Neuronal stem cell (in vitro differentiated cells): Measurements from ENCODE around the gene PSORS1C2.
A peak's percentile ranks its signal among the peaks of the same experiment; 100 is the strongest.

Experiments used
- DNase-seq: peaks from one replicate; pipeline ENCODE4 v3.0.0-alpha.2; 2013; ENCODE audit warnings: low spot score
- H2AFZ ChIP-seq: one replicate; pipeline ENCODE4 v1.6.1; 2013; ENCODE audit warnings: mild to moderate bottlenecking, low read length, inconsistent platforms
- H2AK5ac ChIP-seq: 2 replicates; pipeline ENCODE4 v1.6.1; 2013; ENCODE audit warnings: low read depth, mild to moderate bottlenecking, inconsistent platforms, low read length, moderate library complexity, mixed read lengths
- H2BK120ac ChIP-seq: 2 replicates; pipeline ENCODE4 v1.6.1; 2013; ENCODE audit warnings: low read depth, mild to moderate bottlenecking, inconsistent platforms, low read length, moderate library complexity, mixed read lengths
- H2BK12ac ChIP-seq: one replicate; pipeline ENCODE4 v1.6.1; 2013; ENCODE audit warnings: low read length, inconsistent platforms
- H2BK15ac ChIP-seq: 2 replicates; pipeline ENCODE4 v1.6.1; 2013; ENCODE audit warnings: mild to moderate bottlenecking, low read length, inconsistent platforms, mixed read lengths
- H2BK5ac ChIP-seq: one replicate; pipeline ENCODE4 v1.6.1; 2013; ENCODE audit warnings: inconsistent platforms, mild to moderate bottlenecking, low read length, moderate library complexity
- H3K14ac ChIP-seq: one replicate; pipeline ENCODE4 v1.6.1; 2013; ENCODE audit warnings: low read length, inconsistent platforms
- H3K18ac ChIP-seq: 2 replicates; pipeline ENCODE4 v1.6.1; 2013; ENCODE audit warnings: low read length, inconsistent platforms
- H3K23ac ChIP-seq: 2 replicates; pipeline ENCODE4 v1.6.1; 2013; ENCODE audit warnings: low read depth, mild to moderate bottlenecking, mixed read lengths, low read length, inconsistent platforms; ENCODE audit not compliant: poor library complexity
- H3K27ac ChIP-seq: replicated peaks from 3 replicates; pipeline ENCODE4 v1.5.1; 2013; ENCODE audit warnings: low read length, inconsistent platforms
- H3K27me3 ChIP-seq, 3 experiments: 2 replicates each; pipeline ENCODE4 v1.6.1; 2013; ENCODE audit warnings: low read length in 3 of 3, mild to moderate bottlenecking in 2 of 3, inconsistent platforms in 1 of 3, low read depth in 1 of 3, mixed read lengths in 1 of 3, moderate library complexity in 1 of 3; ENCODE audit not compliant: control insufficient read depth in 3 of 3, insufficient read depth in 3 of 3
- H3K36me3 ChIP-seq, 2 donors: replicated peaks in 1 of 2; 2 replicates each; pipeline ENCODE4 v1.6.1; 2013; ENCODE audit warnings: low read length in 2 of 2; ENCODE audit not compliant: control insufficient read depth in 2 of 2, insufficient read depth in 2 of 2
- H3K4ac ChIP-seq: 2 replicates; pipeline ENCODE4 v1.6.1; 2013; ENCODE audit warnings: inconsistent platforms, mild to moderate bottlenecking, low read length, moderate library complexity
- H3K4me1 ChIP-seq, 2 donors: 1 replicate in 1 of 2; 2 replicates in 1 of 2; pipeline ENCODE4 v1.6.1; 2013; ENCODE audit warnings: low read length in 2 of 2, low read depth in 1 of 2; ENCODE audit not compliant: control insufficient read depth in 2 of 2, insufficient read depth in 1 of 2
- H3K4me2 ChIP-seq: one replicate; pipeline ENCODE4 v1.6.1; 2013; ENCODE audit warnings: mild to moderate bottlenecking, low read length, inconsistent platforms; ENCODE audit not compliant: insufficient read depth, poor library complexity, severe bottlenecking
- H3K4me3 ChIP-seq, 2 donors: 2 replicates each; pipeline ENCODE4 v1.5.1; 2013; ENCODE audit warnings: low read length in 2 of 2, mild to moderate bottlenecking in 2 of 2, inconsistent platforms in 1 of 2, moderate library complexity in 1 of 2
- H3K79me1 ChIP-seq: one replicate; pipeline ENCODE4 v1.6.1; 2013; ENCODE audit warnings: low read depth, mild to moderate bottlenecking, inconsistent platforms, low read length, moderate library complexity
- H3K9ac ChIP-seq: one replicate; pipeline ENCODE4 v1.6.1; 2013; ENCODE audit warnings: mild to moderate bottlenecking, low read depth, low read length, inconsistent platforms; ENCODE audit not compliant: poor library complexity
- H3K9me3 ChIP-seq, 2 donors: replicated peaks in 1 of 2; 2 replicates each; pipeline versions ENCODE3 to v1.6.1; 2013; ENCODE audit warnings: low read length in 2 of 2, mild to moderate bottlenecking in 2 of 2, inconsistent platforms in 1 of 2, low read depth in 1 of 2, mixed read lengths in 1 of 2, moderate library complexity in 1 of 2; ENCODE audit not compliant: control insufficient read depth in 2 of 2, insufficient read depth in 1 of 2
- H4K8ac ChIP-seq: one replicate; pipeline ENCODE4 v1.6.1; 2013; ENCODE audit warnings: low read depth, mild to moderate bottlenecking, inconsistent platforms, low read length, moderate library complexity
- H4K91ac ChIP-seq: one replicate; pipeline ENCODE4 v1.6.1; 2013; ENCODE audit warnings: low read length, low read depth, mild to moderate bottlenecking, inconsistent platforms; ENCODE audit not compliant: poor library complexity
- WGBS, 2 donors: extraction: QIAGEN DNeasy Blood & Tissue Kit; methylation state at CpG; one replicate each; pipeline ENCODE4 v1.1.7; 2013; ENCODE audit warnings: missing lambda C conversion rate in 2 of 2, mixed read lengths in 1 of 2; ENCODE audit not compliant: insufficient read length in 2 of 2, insufficient replicate concordance in 1 of 2; ENCODE audit errors: extremely low coverage in 2 of 2; 5-methylcytosine and 5-hydroxymethylcytosine counted together

The PSORS1C2 gene

GRCh38 chr6:31139599-31139998 lies 733 bp upstream of the PSORS1C2 start:
- peaks cover 0 to 3% of the 10 kb centered on the region in 2 donors for H3K9me3 ChIP-seq
- no peak overlapping the region for H2BK5ac ChIP-seq
- peak overlapping the region; percentile 72 for H2AFZ ChIP-seq
- H4K91ac ChIP-seq: peak overlapping the region; percentile 62
- peak overlapping the region; percentile 52 for H3K18ac ChIP-seq
- no peak overlapping the region for H2AK5ac ChIP-seq
- H2BK15ac ChIP-seq: no peak overlapping the region
- no peaks in the 10 kb centered on the region for H3K79me1 ChIP-seq
- no peak overlapping the region for H3K4ac ChIP-seq
- H2BK12ac ChIP-seq: no peak overlapping the region
- no CpG with 5 or more reads among the region's 4 CpGs for WGBS, 2 donors
- no peak overlapping the region for H3K27ac ChIP-seq
- no peak overlapping the region for H3K14ac ChIP-seq
- H3K27me3 ChIP-seq: no peaks in the 10 kb centered on the region
- peaks cover 9 to 25% of the 10 kb centered on the region in 2 donors for H3K36me3 ChIP-seq
- no peak overlapping the region for H2BK120ac ChIP-seq
- DNase-seq: no peak
- H3K4me1 ChIP-seq: peaks cover 2 to 13% of the 10 kb centered on the region in 2 donors
- no peak overlapping the region for H3K23ac ChIP-seq
- H3K4me3 ChIP-seq: no peak overlapping the region
- H4K8ac ChIP-seq: no peak overlapping the region
- H3K9ac ChIP-seq: no peak overlapping the region
- H3K4me2 ChIP-seq: no peak overlapping the region

DNA sequence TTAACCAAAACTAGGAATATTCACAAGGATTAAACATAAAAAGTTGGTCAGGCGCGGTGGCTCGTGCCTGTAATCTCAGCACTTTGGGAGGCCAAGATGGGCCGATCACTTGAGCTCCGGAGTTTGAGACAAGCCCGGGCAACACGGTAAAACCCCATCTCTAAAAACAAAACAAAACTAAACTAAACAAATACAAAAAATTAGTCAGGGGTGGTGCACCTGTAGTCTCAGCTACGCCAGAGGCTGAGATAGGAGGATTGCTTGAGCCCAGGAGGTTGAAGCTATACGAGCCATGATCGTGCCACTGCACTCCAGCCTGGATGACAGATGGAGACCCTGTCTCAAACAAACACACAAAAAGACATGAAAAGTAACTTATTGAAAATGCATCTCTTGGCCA lies 3.2 kb downstream of the PSORS1C2 start:
- Histone ChIP-seq H3K27me3 (no peaks in the 10 kb centered on the region), H3K9ac (no peak overlapping the region), H2BK12ac (no peak overlapping the region), H3K4ac (no peak overlapping the region), H2AK5ac (no peak overlapping the region), H3K4me1 (peaks cover 2 to 7% of the 10 kb centered on the region in 2 donors), H4K91ac (no peak overlapping the region), H2BK5ac (no peak overlapping the region), H3K27ac (no peak overlapping the region), H3K36me3 (no peaks in the 10 kb centered on the region), H3K14ac (no peak overlapping the region), H2BK120ac (no peak overlapping the region), H2AFZ (no peak overlapping the region), H3K4me3 (no peak overlapping the region), H3K18ac (no peak overlapping the region), H3K4me2 (no peak overlapping the region), H2BK15ac (no peak overlapping the region), H4K8ac (no peak overlapping the region), H3K23ac (no peak overlapping the region), H3K9me3 (peaks cover 0 to 3% of the 10 kb centered on the region in 2 donors), H3K79me1 (no peaks in the 10 kb centered on the region)
- WGBS, 2 donors: no CpG with 5 or more reads among the region's 10 CpGs
- no peak for DNase-seq

GRCh38 chr6:31132806-31133205 lies 6.1 kb downstream of the PSORS1C2 start:
- Histone ChIP-seq H2BK120ac (no peak overlapping the region), H3K14ac (no peak overlapping the region), H3K18ac (peak overlapping the region; percentile 57), H3K27ac (no peak overlapping the region), H4K91ac (no peak overlapping the region), H3K9ac (no peak overlapping the region), H3K23ac (no peak overlapping the region), H3K4me2 (no peak overlapping the region), H2BK12ac (no peak overlapping the region), H3K4me1 (peaks cover 0 to 2% of the 10 kb centered on the region in 2 donors), H3K4ac (no peak overlapping the region), H3K79me1 (no peaks in the 10 kb centered on the region), H2BK15ac (no peak overlapping the region), H2AK5ac (peak overlapping the region; percentile 75), H3K9me3 (no peaks in the 10 kb centered on the region), H3K36me3 (no peaks in the 10 kb centered on the region), H4K8ac (no peak overlapping the region), H2BK5ac (no peak overlapping the region), H3K27me3 (peaks cover 0 to 8% (median 0%) of the 10 kb centered on the region in 3 experiments), H3K4me3 (no peak overlapping the region), H2AFZ (no peak overlapping the region)
- no peak for DNase-seq
- no CpG with 5 or more reads among the region's 6 CpGs for WGBS, 2 donors

GRCh38 chr6:31131595-31131994 lies 7.3 kb downstream of the PSORS1C2 start:
- Histone ChIP-seq H3K9ac (no peak overlapping the region), H3K79me1 (no peaks in the 10 kb centered on the region), H2BK15ac (no peak overlapping the region), H3K4me1 (peaks cover 0 to 2% of the 10 kb centered on the region in 2 donors), H4K91ac (no peak overlapping the region), H3K4me3 (no peak overlapping the region), H2AK5ac (no peak overlapping the region), H3K36me3 (no peaks in the 10 kb centered on the region), H3K4ac (no peak overlapping the region), H3K4me2 (no peak overlapping the region), H3K27ac (no peak overlapping the region), H2AFZ (no peak overlapping the region), H3K27me3 (peaks cover 0 to 8% (median 0%) of the 10 kb centered on the region in 3 experiments), H3K23ac (no peak overlapping the region), H3K14ac (no peak overlapping the region), H2BK5ac (no peak overlapping the region), H4K8ac (no peak overlapping the region), H3K18ac (no peak overlapping the region), H2BK120ac (no peak overlapping the region), H2BK12ac (no peak overlapping the region), H3K9me3 (no peaks in the 10 kb centered on the region)
- WGBS, 2 donors: no CpG with 5 or more reads among the region's 3 CpGs
- DNase-seq: no peak
